Spleen (tissue), 11 donors: ENCODE results near the gene TOX3. TPM values are rescaled to one million over a fixed set of nuclear protein-coding genes. Genes with fewer than 3 reads are reported as not detected.

Source experiments
- DNase-seq: peaks from one replicate; pipeline ENCODE4 v3.0.0-alpha.2; 2020
- H3K27ac ChIP-seq, 8 donors: fragments of 200-600 bp; sonication (generic) in 7 of 8; 1 replicate in 4 of 8; 2 replicates in 4 of 8; pipeline versions ENCODE4 v1.5.0 to v1.8.0; 2016 to 2021; ENCODE audit warnings: inconsistent platforms in 4 of 8, mild to moderate bottlenecking in 4 of 8, moderate library complexity in 1 of 8
- H3K27me3 ChIP-seq, 7 donors: fragments of 200-600 bp; sonication (generic) in 6 of 7; replicated peaks in 1 of 7; 1 replicate in 4 of 7; 2 replicates in 3 of 7; pipeline versions ENCODE4 v1.5.0 to v1.8.0; 2016 to 2021; ENCODE audit warnings: inconsistent platforms in 3 of 7, mild to moderate bottlenecking in 1 of 7
- H3K36me3 ChIP-seq, 6 donors: fragments of 200-600 bp; sonication (generic) in 5 of 6; 1 replicate in 4 of 6; 2 replicates in 2 of 6; pipeline versions ENCODE4 v1.5.0 to v1.8.0; 2016 to 2021; ENCODE audit warnings: inconsistent platforms in 2 of 6
- H3K4me1 ChIP-seq, 6 donors: fragments of 200-600 bp; sonication (generic) in 5 of 6; 1 replicate in 3 of 6; 2 replicates in 3 of 6; pipeline versions ENCODE4 v1.5.0 to v1.8.0; 2016 to 2021; ENCODE audit warnings: inconsistent platforms in 3 of 6
- H3K4me3 ChIP-seq, 8 donors: fragments of 200-600 bp; sonication (generic) in 7 of 8; 1 replicate in 4 of 8; 2 replicates in 4 of 8; pipeline versions ENCODE4 v1.5.0 to v1.8.0; 2016 to 2021; ENCODE audit warnings: inconsistent platforms in 4 of 8, mild to moderate bottlenecking in 4 of 8, moderate library complexity in 2 of 8
- H3K9me3 ChIP-seq, 8 donors: fragments of 200-600 bp; sonication (generic) in 7 of 8; 1 replicate in 4 of 8; 2 replicates in 4 of 8; pipeline versions ENCODE4 v1.5.0 to v1.8.0; 2016 to 2021; ENCODE audit warnings: inconsistent platforms in 4 of 8
- POLR2A ChIP-seq, 3 donors: fragments of 450-650 bp; IDR thresholded peaks; one replicate each; pipeline ENCODE4 v1.5.1; 2017; ENCODE audit warnings: antibody characterized with exemption in 3 of 3, mild to moderate bottlenecking in 1 of 3
- POLR2AphosphoS5 ChIP-seq, 3 donors: sonication (generic); formaldehyde crosslinking; IDR thresholded peaks; one replicate each; pipeline ENCODE4 v1.5.1; 2017; ENCODE audit warnings: antibody characterized with exemption in 3 of 3
- WGBS, 5 donors: extraction: QIAGEN DNeasy Blood & Tissue Kit in 3 of 5; methylation state at CpG; one replicate each; pipeline versions ENCODE4 v1.1.5 to v1.1.7; 2013 to 2018; 5-methylcytosine and 5-hydroxymethylcytosine counted together
- intact Hi-C: fragments of 100-400 bp; cut with DNase I; formaldehyde crosslinking; loops from one replicate; pipeline ENCODE4 v1.15.0; 2023; ENCODE audit warnings: low total_unique reads
- polyA plus RNA-seq, 3 donors: library from polyadenylated mRNA; stranded (reverse); fragments of 200-250 nt; gene quantifications; one replicate each; pipeline ENCODE4 v1.2.1, GENCODE V29; 2013
- total RNA-seq, 7 donors: library from RNA; depleted of rRNA in 3 of 7; stranded (reverse); fragments of >200 nt in 3 of 7; fragmentation: NEBNext Ultra II Directional in 4 of 7; extraction: Animal tissue kit (Norgen Biotek cat#: 25700) in 4 of 7; gene quantifications; one replicate each; pipeline versions ENCODE4 v1.1.0 to v1.2.1, GENCODE V29; 2016 to 2021
- TF ChIP-seq, protein P1 (sequence below), 11 experiments: fragments of 200-600 bp in 7 of 11; fragments of 450-650 bp in 4 of 11; sonication (generic) in 4 of 11; IDR thresholded peaks in 8 of 11; conservative IDR thresholded peaks in 3 of 11; 1 replicate in 7 of 11; 2 replicates in 4 of 11; pipeline versions ENCODE4 v1.4.0 to v1.8.0; 2016 to 2021; ENCODE audit warnings: antibody characterized with exemption in 11 of 11, inconsistent platforms in 4 of 11, mild to moderate bottlenecking in 1 of 11
- donor health status: healthy with polysubstance abuse.
- donor health status: DM: no; HTN: no; CAD: no; lungs with moderate emphysema.
- donor health status: DM: no; HTN: no; CAD: no.
- donor health status: Bipolar disorder and iron deficiency.
- donor health status: healthy.
- donor health status: DM: no; HTN: no; CAD: no.
- donor health status: DM: yes; HTN: yes; CAD: no.

Gene TOX3
- total and polyA plus RNA-seq, 10 donors = 0.03 to 0.11 TPM; not detected in 8

DNA sequence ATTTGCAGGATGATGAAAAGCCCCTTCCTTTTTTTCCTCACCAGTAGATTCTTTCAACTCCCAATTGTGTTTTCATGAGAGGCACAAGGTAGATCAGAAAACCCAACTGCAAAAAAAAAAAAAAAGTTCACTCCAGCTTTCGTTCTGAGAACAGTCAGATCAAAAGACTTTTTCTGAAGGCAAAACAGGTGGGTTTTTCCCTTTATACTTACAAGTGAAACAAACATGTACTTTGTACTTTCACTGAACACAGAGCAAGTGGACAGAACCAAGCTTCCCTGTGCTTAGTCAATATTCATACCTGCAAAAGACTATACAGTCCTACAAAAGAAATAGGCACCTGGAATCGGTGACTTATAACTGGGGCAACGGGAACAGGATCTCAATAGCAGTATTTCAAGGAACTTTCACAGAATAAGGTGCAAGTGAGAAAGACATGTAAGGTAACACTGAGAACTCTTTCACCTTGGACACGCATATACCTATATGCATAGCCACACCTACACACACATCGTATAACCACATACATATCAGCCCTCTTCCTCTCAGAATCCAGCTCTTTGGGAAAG lies 54.1 kb downstream of the TOX3 start:
- Histone ChIP-seq H3K4me3 (no peak overlapping the region), H3K36me3 (no peaks in the 10 kb centered on the region), H3K4me1 (no peaks in the 10 kb centered on the region), H3K9me3 (no peaks in the 10 kb centered on the region), H3K27ac (no peak overlapping the region), H3K27me3 (no peaks in the 10 kb centered on the region)
- intact Hi-C loops = no loop called here
- WGBS, 5 donors = 74 to 87% (median 77%) methylated on average over 5 of the region's 5 CpGs
- TF ChIP-seq POLR2AphosphoS5 (IDR thresholded peaks at IDR 0.05) = no peak
- DNase-seq = no peak

DNA sequence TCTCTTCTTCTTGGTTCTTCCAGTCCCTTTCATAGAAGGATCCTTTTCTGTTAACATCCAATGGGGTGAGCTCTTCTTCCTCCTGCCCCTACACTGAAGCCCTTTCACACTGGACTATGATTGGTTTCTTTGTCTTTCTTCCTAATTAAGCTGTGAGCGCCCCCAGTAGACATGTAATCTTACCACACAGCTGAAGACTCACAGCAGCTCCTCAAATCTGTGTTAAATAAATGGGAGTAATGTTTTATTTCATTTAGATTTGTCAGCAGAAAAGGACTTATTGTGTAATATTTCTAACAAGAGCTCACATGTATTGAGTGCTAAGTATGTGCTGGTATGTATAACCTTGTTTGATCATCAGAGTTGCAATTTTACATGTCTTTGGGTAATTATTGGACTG lies 55.7 kb downstream of the TOX3 start:
- no peaks in the 10 kb centered on the region for H3K36me3 ChIP-seq
- no peak overlapping the region for H3K4me3 ChIP-seq
- WGBS, 5 donors = 27 to 79% (median 33%) methylated on average over 1 of the region's 1 CpG
- no peaks in the 10 kb centered on the region for H3K9me3 ChIP-seq
- H3K27me3 ChIP-seq = no peaks in the 10 kb centered on the region
- no peak overlapping the region for H3K27ac ChIP-seq
- TF ChIP-seq POLR2AphosphoS5 (IDR thresholded peaks at IDR 0.05) = no peak
- TF ChIP-seq, protein P1, sequence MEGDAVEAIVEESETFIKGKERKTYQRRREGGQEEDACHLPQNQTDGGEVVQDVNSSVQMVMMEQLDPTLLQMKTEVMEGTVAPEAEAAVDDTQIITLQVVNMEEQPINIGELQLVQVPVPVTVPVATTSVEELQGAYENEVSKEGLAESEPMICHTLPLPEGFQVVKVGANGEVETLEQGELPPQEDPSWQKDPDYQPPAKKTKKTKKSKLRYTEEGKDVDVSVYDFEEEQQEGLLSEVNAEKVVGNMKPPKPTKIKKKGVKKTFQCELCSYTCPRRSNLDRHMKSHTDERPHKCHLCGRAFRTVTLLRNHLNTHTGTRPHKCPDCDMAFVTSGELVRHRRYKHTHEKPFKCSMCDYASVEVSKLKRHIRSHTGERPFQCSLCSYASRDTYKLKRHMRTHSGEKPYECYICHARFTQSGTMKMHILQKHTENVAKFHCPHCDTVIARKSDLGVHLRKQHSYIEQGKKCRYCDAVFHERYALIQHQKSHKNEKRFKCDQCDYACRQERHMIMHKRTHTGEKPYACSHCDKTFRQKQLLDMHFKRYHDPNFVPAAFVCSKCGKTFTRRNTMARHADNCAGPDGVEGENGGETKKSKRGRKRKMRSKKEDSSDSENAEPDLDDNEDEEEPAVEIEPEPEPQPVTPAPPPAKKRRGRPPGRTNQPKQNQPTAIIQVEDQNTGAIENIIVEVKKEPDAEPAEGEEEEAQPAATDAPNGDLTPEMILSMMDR (IDR thresholded peaks at IDR 0.05 in 8 of 11, conservative IDR thresholded peaks at IDR 0.05 in 3 of 11) = no peak
- TF ChIP-seq POLR2A (IDR thresholded peaks at IDR 0.05) = no peak
- H3K4me1 ChIP-seq = no peaks in the 10 kb centered on the region
- intact Hi-C loops = no loop called here
- DNase-seq = no peak

DNA sequence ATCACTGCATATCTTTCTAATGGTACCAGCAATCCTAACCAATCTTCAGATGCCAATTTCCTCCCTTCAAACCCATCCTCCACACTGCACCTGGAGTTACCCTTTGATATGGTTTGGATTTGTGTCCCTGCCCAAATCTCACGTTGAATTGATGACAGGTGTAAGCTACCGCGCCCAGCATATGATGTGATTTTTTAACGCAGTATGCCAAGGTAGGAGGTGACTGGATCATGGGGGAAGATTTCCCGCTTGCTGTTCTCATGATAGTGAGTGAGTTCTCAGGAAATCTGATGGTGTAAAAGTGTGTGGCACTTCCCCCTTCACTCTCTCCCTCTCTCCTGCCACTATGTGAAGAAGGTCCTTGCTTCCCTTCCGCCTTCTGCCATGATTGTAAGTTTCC lies 57.0 kb downstream of the TOX3 start:
- WGBS, 5 donors = 88 to 93% (median 89%) methylated on average over 6 of the region's 6 CpGs
- Histone ChIP-seq H3K27ac (no peak overlapping the region), H3K36me3 (no peaks in the 10 kb centered on the region), H3K4me3 (no peak overlapping the region), H3K4me1 (no peaks in the 10 kb centered on the region), H3K9me3 (no peaks in the 10 kb centered on the region), H3K27me3 (no peaks in the 10 kb centered on the region)
- TF ChIP-seq POLR2A (IDR thresholded peaks at IDR 0.05) = no peak
- TF ChIP-seq, protein P1 (IDR thresholded peaks at IDR 0.05 in 8 of 11, conservative IDR thresholded peaks at IDR 0.05 in 3 of 11) = no peak
- no peak for TF ChIP-seq POLR2AphosphoS5 (IDR thresholded peaks at IDR 0.05)
- DNase-seq = no peak
- intact Hi-C loops = no loop called here

DNA sequence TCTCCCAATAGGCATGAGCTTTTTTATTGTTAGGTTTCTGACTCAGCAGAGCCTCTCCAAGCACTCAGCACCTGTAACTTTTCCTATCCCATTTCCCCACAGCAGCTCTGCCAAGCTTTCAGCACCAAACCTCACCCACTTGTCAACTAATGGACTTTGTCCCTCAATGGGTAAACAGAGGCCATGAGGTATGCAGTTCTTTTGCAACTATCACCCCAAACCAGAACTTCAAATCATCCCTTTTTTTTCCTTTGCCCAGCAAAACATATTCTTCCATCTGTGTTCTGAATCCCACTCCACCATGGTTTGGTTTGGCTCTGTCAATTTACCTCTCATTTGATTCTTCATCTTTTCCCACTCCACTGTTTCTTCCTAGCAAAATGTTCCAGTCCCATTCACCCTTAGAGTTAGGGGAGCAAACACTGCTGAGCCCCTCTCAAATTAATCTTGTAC lies 58.1 kb downstream of the TOX3 start:
- TF ChIP-seq, protein P1 (IDR thresholded peaks at IDR 0.05 in 8 of 11, conservative IDR thresholded peaks at IDR 0.05 in 3 of 11) = no peak
- TF ChIP-seq POLR2A (IDR thresholded peaks at IDR 0.05) = no peak
- no peak for TF ChIP-seq POLR2AphosphoS5 (IDR thresholded peaks at IDR 0.05)
- no peak for DNase-seq

More for the DNA sequence above, 58.1 kb downstream of the TOX3 start:
- Histone ChIP-seq H3K4me1 (no peaks in the 10 kb centered on the region), H3K36me3 (no peaks in the 10 kb centered on the region), H3K9me3 (no peaks in the 10 kb centered on the region), H3K27me3 (no peaks in the 10 kb centered on the region), H3K27ac (no peak overlapping the region), H3K4me3 (no peak overlapping the region)
- intact Hi-C loops = no loop called here
